Neural cell (in vitro differentiated cells): ENCODE results near the gene CHP1. TPM values are rescaled to one million over a fixed set of nuclear protein-coding genes. Genes with fewer than 3 reads are reported as not detected.

Experiments
- H2AFZ ChIP-seq: fragments of 200-600, 300-800 bp; sonication (generic), shearing (Covaris generic); 2 replicates; pipeline ENCODE4 v1.6.0; 2014; ENCODE audit warnings: low read depth, mild to moderate bottlenecking, antibody characterized with exemption, low read length, moderate library complexity
- H3F3A ChIP-seq: fragments of 200-600 bp; shearing (Covaris generic); 2 replicates; pipeline ENCODE4 v1.6.1; 2016; ENCODE audit warnings: mild to moderate bottlenecking, moderate library complexity, mixed read lengths, antibody characterized with exemption, low read length; ENCODE audit not compliant: insufficient read depth, poor library complexity, severe bottlenecking
- H3K27ac ChIP-seq: fragments of 200-600, 300-800 bp; sonication (generic), shearing (Covaris generic); 2 replicates; pipeline ENCODE4 v1.5.1; 2014; ENCODE audit warnings: mild to moderate bottlenecking, low read length, moderate library complexity
- H3K27me3 ChIP-seq: fragments of 300-800, 200-600 bp; sonication (generic), shearing (Covaris generic); 2 replicates; pipeline ENCODE4 v1.6.0; 2014; ENCODE audit warnings: mild to moderate bottlenecking, low read depth, low read length, moderate library complexity; ENCODE audit not compliant: insufficient read depth
- H3K36me3 ChIP-seq: fragments of 300-800, 200-600 bp; sonication (generic), shearing (Covaris generic); 2 replicates; pipeline ENCODE4 v1.5.1; 2014; ENCODE audit warnings: mild to moderate bottlenecking, antibody characterized with exemption, low read length, moderate library complexity; ENCODE audit not compliant: insufficient read depth
- H3K4me2 ChIP-seq: fragments of 300-800, 200-600 bp; sonication (generic), shearing (Covaris generic); 2 replicates; pipeline ENCODE4 v1.6.0; 2014; ENCODE audit warnings: mild to moderate bottlenecking, low read length
- H3K4me3 ChIP-seq: fragments of 300-800, 200-600 bp; sonication (generic), shearing (Covaris generic); 2 replicates; pipeline ENCODE4 v1.5.1; 2014; ENCODE audit warnings: mild to moderate bottlenecking, low read length, moderate library complexity
- H3K79me2 ChIP-seq: fragments of 200-600 bp; shearing (Covaris generic); replicated peaks from 2 replicates; pipeline ENCODE4 v1.6.0; 2014; ENCODE audit warnings: mild to moderate bottlenecking, low read length, moderate library complexity; ENCODE audit not compliant: insufficient read depth
- H3K9ac ChIP-seq: fragments of 300-800, 200-600 bp; sonication (generic), shearing (Covaris generic); 2 replicates; pipeline ENCODE4 v1.6.1; 2016; ENCODE audit warnings: mild to moderate bottlenecking, low read length, mixed read lengths
- H3K9me2 ChIP-seq: fragments of 200-600 bp; shearing (Covaris generic); 2 replicates; pipeline ENCODE4 v1.6.1; 2016; ENCODE audit warnings: mild to moderate bottlenecking, low read length, mixed read lengths; ENCODE audit not compliant: insufficient read depth
- H3K9me3 ChIP-seq: fragments of 200-600, 300-800 bp; sonication (generic), shearing (Covaris generic); 2 replicates; pipeline ENCODE4 v1.6.1; 2016; ENCODE audit warnings: mild to moderate bottlenecking, mixed run types, low read length, moderate library complexity, mixed read lengths
- H4K20me1 ChIP-seq: fragments of 200-600 bp; shearing (Covaris generic); 2 replicates; pipeline ENCODE4 v1.6.1; 2016; ENCODE audit warnings: mild to moderate bottlenecking, mixed run types; ENCODE audit not compliant: insufficient read depth
- CTCF ChIP-seq: fragments of 450-650 bp; IDR thresholded peaks from 2 replicates; pipeline ENCODE4 v1.5.1; 2014; ENCODE audit warnings: antibody characterized with exemption, mild to moderate bottlenecking, moderate library complexity; ENCODE audit not compliant: poor library complexity, severe bottlenecking
- EP300 ChIP-seq: fragments of 450-650 bp; conservative IDR thresholded peaks from 2 replicates; pipeline ENCODE4 v1.6.1; 2014; ENCODE audit warnings: antibody characterized with exemption, mild to moderate bottlenecking, moderate library complexity; ENCODE audit not compliant: poor library complexity, severe bottlenecking
- EZH2 ChIP-seq: fragments of 200-600, 300-800 bp; shearing (Covaris generic), sonication (generic); IDR thresholded peaks from 2 replicates; pipeline ENCODE4 v1.6.1; 2014; ENCODE audit warnings: antibody characterized with exemption, low read length, borderline replicate concordance, mild to moderate bottlenecking; ENCODE audit not compliant: insufficient read depth, poor library complexity, severe bottlenecking
- MXI1 ChIP-seq: fragments of 450-650 bp; conservative IDR thresholded peaks from 2 replicates; pipeline ENCODE4 v1.6.1; 2014; ENCODE audit warnings: antibody characterized with exemption, mild to moderate bottlenecking; ENCODE audit not compliant: poor library complexity, severe bottlenecking
- POLR2AphosphoS5 ChIP-seq: IDR thresholded peaks from 2 replicates; pipeline ENCODE4 v1.6.1; 2012
- RAD21 ChIP-seq: fragments of 450-650 bp; conservative IDR thresholded peaks from 2 replicates; pipeline ENCODE4 v1.6.1; 2014; ENCODE audit warnings: antibody characterized with exemption, mild to moderate bottlenecking, moderate library complexity
- REST ChIP-seq: IDR thresholded peaks from 2 replicates; pipeline ENCODE4 v1.6.1; 2012; ENCODE audit warnings: borderline replicate concordance
- SMC3 ChIP-seq: fragments of 450-650 bp; conservative IDR thresholded peaks from 2 replicates; pipeline ENCODE4 v1.6.1; 2014; ENCODE audit warnings: antibody characterized with exemption, mild to moderate bottlenecking, moderate library complexity; ENCODE audit not compliant: poor library complexity
- TAF1 ChIP-seq: IDR thresholded peaks from 2 replicates; pipeline ENCODE4 v1.6.1; 2012; ENCODE audit warnings: low read depth
- polyA plus RNA-seq: library from polyadenylated mRNA; depleted of rRNA; stranded (reverse); fragments of >200 nt; gene quantifications from 2 replicates; pipeline ENCODE4 v1.2.3, GENCODE V29; 2014

CHP1 gene
- polyA plus RNA-seq, 1 donor from 2014 or later: 24.0 TPM

- Histone ChIP-seq H3K36me3 (no peaks in the 10 kb centered on the region), H3K9ac (no peak overlapping the region), H4K20me1 (no peaks in the 10 kb centered on the region), H3F3A (no peaks in the 10 kb centered on the region), H3K27ac (no peak overlapping the region), H3K4me2 (no peak overlapping the region), H3K4me3 (no peak overlapping the region), H3K9me2 (no peaks in the 10 kb centered on the region), H3K79me2 (no peaks in the 10 kb centered on the region), H2AFZ (no peak overlapping the region), H3K9me3 (no peaks in the 10 kb centered on the region), H3K27me3 (no peaks in the 10 kb centered on the region)
- TF ChIP-seq EP300: no peak
These were observed 47.3 kb downstream of the CHP1 start for GRCh38 chr15:41278319-41278718.

GRCh38 chr15:41279535-41280283, 48.6 kb downstream of the CHP1 start:
- Histone ChIP-seq H3F3A (peaks cover 2% of the 10 kb centered on the region), H3K27me3 (no peaks in the 10 kb centered on the region), H3K79me2 (peaks cover 9% of the 10 kb centered on the region), H3K4me3 (no peak overlapping the region), H3K9me3 (no peaks in the 10 kb centered on the region), H3K27ac (no peak overlapping the region), H3K9me2 (no peaks in the 10 kb centered on the region), H3K36me3 (no peaks in the 10 kb centered on the region), H4K20me1 (no peaks in the 10 kb centered on the region), H2AFZ (no peak overlapping the region), H3K4me2 (no peak overlapping the region), H3K9ac (no peak overlapping the region)
- TF ChIP-seq REST (no peak), SMC3 (no peak), EP300 (no peak), POLR2AphosphoS5 (no peak), TAF1 (no peak), CTCF (no peak), RAD21 (no peak), MXI1 (no peak), EZH2 (no peak)
